ENCODE data around the gene ATXN7L1. TPM values are rescaled to one million over a fixed set of nuclear protein-coding genes. Genes with fewer than 3 reads are reported as not detected.

Gene ATXN7L1
- total and polyA plus RNA-seq, 4 donors = 4.2 to 22.5 (median 8.5) TPM

DNA sequence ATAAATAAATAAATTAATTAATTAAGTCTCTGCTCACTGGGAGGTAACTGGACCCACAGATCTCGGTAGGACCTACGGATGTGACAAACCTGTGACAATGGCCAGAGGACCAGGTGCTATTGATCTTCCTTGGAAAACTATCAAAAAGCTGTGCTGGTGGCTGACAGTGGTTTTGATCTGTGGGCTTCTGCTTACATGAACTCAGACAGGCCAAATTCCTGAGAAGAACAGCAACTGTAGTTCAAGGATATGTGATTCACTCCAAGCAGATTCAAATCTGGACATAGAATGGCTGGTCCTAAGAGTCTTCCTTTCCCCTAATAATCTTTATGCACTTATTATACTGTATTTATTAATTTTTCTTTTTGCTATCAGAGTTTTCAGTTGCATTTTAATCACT is 80.0 kb downstream of the ATXN7L1 start:
- Histone ChIP-seq H3K27ac (ENCODE audit: low read depth in 1 of 2, low read length in 1 of 2) (no peak overlapping the region), H3K4me3 (no peak overlapping the region), H3K9ac (ENCODE audit: insufficient read depth in 1 of 2, low read length in 2 of 2) (no peak overlapping the region), H3K36me3 (ENCODE audit: control insufficient read depth in 4 of 4, insufficient read depth in 4 of 4, low read length in 4 of 4) (peaks cover 0 to 2% (median 0%) of the 10 kb centered on the region in 4 donors), H3K27me3 (ENCODE audit: control insufficient read depth in 3 of 3, insufficient read depth in 3 of 3, low read length in 2 of 3) (no peaks in the 10 kb centered on the region), H3K4me1 (ENCODE audit: control insufficient read depth in 5 of 5, insufficient read depth in 5 of 5, low read length in 5 of 5) (peaks cover 0 to 20% (median 9%) of the 10 kb centered on the region in 5 donors), H3K9me3 (ENCODE audit: control insufficient read depth in 4 of 4, insufficient read depth in 3 of 4, low read length in 3 of 4) (no peaks in the 10 kb centered on the region)
- TF ChIP-seq CTCF (IDR thresholded peaks at IDR 0.05; ENCODE audit: control extremely low read depth, extremely low read depth) = no peak
- 85 to 100% methylated on average over 2 of the region's 2 CpGs for WGBS, 2 donors
- ATAC-seq (ENCODE audit: insufficient read depth, low FRiP score) = no peak
- DNase-seq = no peak

DNA sequence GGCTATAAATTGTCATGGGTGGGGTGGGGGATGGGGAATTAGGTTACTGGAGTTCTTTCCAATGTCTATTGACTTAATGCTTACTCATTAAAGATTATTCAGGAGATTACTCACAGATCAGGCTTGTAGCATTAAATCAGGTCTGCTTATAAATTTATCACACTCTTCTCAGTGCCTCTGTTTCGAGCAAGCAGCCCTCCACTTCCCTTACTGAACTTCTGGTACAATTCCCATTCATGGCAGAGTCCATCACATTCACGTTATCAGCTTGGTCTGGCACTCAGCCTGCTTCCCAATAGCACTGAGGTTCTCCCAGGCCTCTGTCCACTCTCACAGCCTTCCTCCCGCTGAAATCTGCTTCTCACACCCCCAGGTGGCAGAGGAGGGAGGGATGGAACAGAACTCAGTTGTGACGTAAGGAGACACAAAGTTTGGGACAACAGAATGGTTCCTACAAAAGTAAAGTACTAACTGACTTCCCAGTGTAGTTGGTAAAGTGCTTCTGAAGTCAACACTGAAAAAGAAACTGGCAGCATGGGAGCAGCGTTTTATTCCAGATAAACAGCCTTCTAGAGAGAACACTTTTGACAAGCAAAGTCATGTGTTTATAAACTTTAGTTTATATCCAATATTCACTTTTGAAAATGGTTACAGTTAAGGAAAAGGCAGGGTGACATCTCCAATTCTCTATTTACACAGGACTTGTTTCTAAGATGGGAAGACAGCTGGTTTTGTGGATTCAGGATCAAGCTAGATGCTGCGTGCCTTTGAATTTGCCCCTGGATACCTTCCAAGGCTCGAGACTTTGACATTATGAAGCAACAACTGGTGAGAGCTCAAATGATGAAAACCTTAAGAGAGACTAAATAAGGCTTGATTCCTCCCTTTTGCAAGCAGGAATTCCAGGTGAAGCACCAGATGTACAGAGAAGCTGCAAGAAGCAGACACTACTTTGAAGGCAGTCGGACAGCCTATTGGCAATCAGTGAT is 81.4 kb downstream of the ATXN7L1 start:
- H3K27ac ChIP-seq (ENCODE audit: low read depth in 1 of 2, low read length in 1 of 2) = peak overlapping the region in 1 of 2 donors; percentile 30
- 56 to 72% methylated on average over 8 of the region's 8 CpGs for WGBS, 2 donors
- no peaks in the 10 kb centered on the region for H3K9me3 ChIP-seq (ENCODE audit: control insufficient read depth in 4 of 4, insufficient read depth in 3 of 4, low read length in 3 of 4)
- DNase-seq = peak; percentile 64 to 90 (median 88)
- peaks cover 0 to 2% (median 0%) of the 10 kb centered on the region in 4 donors for H3K36me3 ChIP-seq (ENCODE audit: control insufficient read depth in 4 of 4, insufficient read depth in 4 of 4, low read length in 4 of 4)
- peak overlapping the region in 1 of 2 donors; percentile 53 for H3K9ac ChIP-seq (ENCODE audit: insufficient read depth in 1 of 2, low read length in 2 of 2)
- no peaks in the 10 kb centered on the region for H3K27me3 ChIP-seq (ENCODE audit: control insufficient read depth in 3 of 3, insufficient read depth in 3 of 3, low read length in 2 of 3)
- ATAC-seq (ENCODE audit: insufficient read depth, low FRiP score) = no peak
- peaks cover 0 to 20% (median 9%) of the 10 kb centered on the region in 5 donors for H3K4me1 ChIP-seq (ENCODE audit: control insufficient read depth in 5 of 5, insufficient read depth in 5 of 5, low read length in 5 of 5)
- H3K4me3 ChIP-seq = no peak overlapping the region
- no peak for TF ChIP-seq CTCF (IDR thresholded peaks at IDR 0.05; ENCODE audit: control extremely low read depth, extremely low read depth)

DNA sequence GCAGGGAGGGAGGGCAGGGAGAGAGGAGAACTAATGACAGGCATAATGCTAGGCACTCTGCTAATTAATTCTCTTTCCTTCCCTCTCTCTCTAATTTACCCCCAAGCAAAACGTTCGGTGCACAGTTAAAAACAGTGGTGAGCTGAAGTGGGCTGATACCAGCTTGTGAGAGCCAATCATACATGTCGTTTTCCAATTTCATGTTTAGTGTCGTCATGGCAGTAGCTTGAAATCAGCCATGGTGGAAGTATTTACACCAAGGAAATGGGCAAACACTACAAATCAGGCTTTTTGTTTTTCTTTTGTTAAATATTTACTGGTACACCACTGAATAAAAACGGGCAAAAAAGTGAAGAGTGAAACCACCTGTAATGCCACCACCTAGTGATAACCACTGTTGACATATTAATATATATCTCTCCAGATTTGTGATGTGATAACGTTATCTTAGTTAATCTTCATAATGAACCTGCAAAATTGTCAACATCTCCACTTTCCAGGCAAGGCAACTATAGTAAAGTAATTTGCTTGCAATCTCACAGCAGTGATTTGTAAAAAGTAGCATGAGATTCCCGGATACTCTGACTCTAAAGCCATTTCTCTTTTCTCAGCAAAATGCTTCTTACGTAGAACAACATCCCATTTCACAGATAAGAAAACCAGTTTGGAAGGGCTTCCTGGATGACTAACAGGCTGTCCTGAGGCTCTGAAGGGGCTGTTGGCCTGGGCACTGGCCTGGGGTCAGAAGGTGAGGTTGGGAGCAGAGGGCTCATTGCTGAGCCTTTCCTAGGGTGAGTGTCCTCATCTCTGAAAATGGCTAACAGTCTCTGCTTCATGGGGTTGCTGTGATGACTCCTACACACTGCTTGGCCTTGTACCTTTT is 83.7 kb downstream of the ATXN7L1 start:
- no peak for DNase-seq
- Histone ChIP-seq H3K27me3 (ENCODE audit: control insufficient read depth in 3 of 3, insufficient read depth in 3 of 3, low read length in 2 of 3) (no peaks in the 10 kb centered on the region), H3K4me3 (no peak overlapping the region), H3K9ac (ENCODE audit: insufficient read depth in 1 of 2, low read length in 2 of 2) (no peak overlapping the region), H3K9me3 (ENCODE audit: control insufficient read depth in 4 of 4, insufficient read depth in 3 of 4, low read length in 3 of 4) (no peaks in the 10 kb centered on the region), H3K4me1 (ENCODE audit: control insufficient read depth in 5 of 5, insufficient read depth in 5 of 5, low read length in 5 of 5) (peaks cover 0 to 20% (median 9%) of the 10 kb centered on the region in 5 donors), H3K27ac (ENCODE audit: low read depth in 1 of 2, low read length in 1 of 2) (no peak overlapping the region), H3K36me3 (ENCODE audit: control insufficient read depth in 4 of 4, insufficient read depth in 4 of 4, low read length in 4 of 4) (peaks cover 0 to 3% (median under 1%) of the 10 kb centered on the region in 4 donors)
- no peak for ATAC-seq (ENCODE audit: insufficient read depth, low FRiP score)
- WGBS, 2 donors = 87 to 91% methylated on average over 8 of the region's 8 CpGs
- no peak for TF ChIP-seq CTCF (IDR thresholded peaks at IDR 0.05; ENCODE audit: control extremely low read depth, extremely low read depth)

All from lung (tissue), 12 donors.